Measurements from ENCODE around the gene PTK6. TPM values are rescaled to one million over a fixed set of nuclear protein-coding genes. Genes with fewer than 3 reads are reported as not detected.

PTK6 gene
- total and polyA plus RNA-seq, 2 donors (not counting 1 experiment from before 2014, with no cell fraction given) = 0.17 TPM; not detected in 1

- Histone ChIP-seq H3K4me3 (replicated peaks in 1 of 4; ENCODE audit: control extremely low read depth in 1 of 4, insufficient read depth in 1 of 4, low read depth in 3 of 4, low read length in 4 of 4) (no peak overlapping the region), H2AFZ (ENCODE audit: low read length) (no peak overlapping the region), H3K4me1 (ENCODE audit: control insufficient read depth, extremely low read depth, insufficient read depth, low read length) (no peaks in the 10 kb centered on the region), H3K36me3 (ENCODE audit: control insufficient read depth, insufficient read depth, low read length) (no peaks in the 10 kb centered on the region), H3K4me2 (ENCODE audit: extremely low read depth, insufficient read depth, low read length) (no peak overlapping the region), H3K9me3 (ENCODE audit: control insufficient read depth, insufficient read depth, low read depth, low read length) (no peaks in the 10 kb centered on the region), H3K27me3 (ENCODE audit: control insufficient read depth, insufficient read depth, low read length) (peaks cover 7% of the 10 kb centered on the region), H3K9ac (ENCODE audit: insufficient read depth, low read length) (no peak overlapping the region), H3K27ac (ENCODE audit: insufficient read depth, low read length) (no peak overlapping the region), H4K20me1 (ENCODE audit: control insufficient read depth, extremely low read depth, insufficient read depth, low read length) (no peaks in the 10 kb centered on the region), H3K79me2 (ENCODE audit: control insufficient read depth, insufficient read depth, low read length) (no peaks in the 10 kb centered on the region)
- DNase-seq (ENCODE audit: low read depth in 2 of 2) = no peak
- TF ChIP-seq EZH2 (IDR thresholded peaks at IDR 0.05; ENCODE audit: low read length, missing control alignments) = no peak
These were observed 44.7 kb downstream of the PTK6 start for GRCh38 chr20:63492518-63492917.

DNA sequence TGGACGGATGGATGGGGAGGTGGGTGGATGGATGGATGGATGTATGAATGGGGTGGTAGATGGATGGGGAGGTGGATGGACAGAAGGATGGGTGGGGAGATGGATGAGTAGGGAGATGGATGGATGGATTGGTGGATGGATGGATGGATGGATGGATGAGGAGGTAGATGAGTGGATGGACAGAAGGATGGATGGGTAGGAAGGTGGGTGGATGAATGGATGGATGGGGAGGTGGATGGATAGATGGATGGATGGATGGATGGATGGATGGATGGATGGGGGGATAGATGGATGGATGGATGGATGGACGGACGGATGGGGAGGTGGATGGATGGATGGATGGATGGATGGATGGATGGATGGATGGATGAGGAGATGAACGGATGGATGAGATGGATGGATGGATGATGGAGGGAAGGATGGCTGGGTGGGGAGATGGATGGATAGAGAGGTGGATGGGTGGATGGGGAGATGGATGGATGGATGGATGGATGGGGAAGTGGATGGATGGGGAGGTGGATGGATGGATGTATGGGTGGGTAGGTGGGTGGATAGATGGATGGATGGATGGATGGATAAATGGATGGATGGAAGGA is 45.4 kb downstream of the PTK6 start:
- Histone ChIP-seq H4K20me1 (ENCODE audit: control insufficient read depth, extremely low read depth, insufficient read depth, low read length) (no peaks in the 10 kb centered on the region), H3K9me3 (ENCODE audit: control insufficient read depth, insufficient read depth, low read depth, low read length) (no peaks in the 10 kb centered on the region), H3K79me2 (ENCODE audit: control insufficient read depth, insufficient read depth, low read length) (no peaks in the 10 kb centered on the region), H3K27me3 (ENCODE audit: control insufficient read depth, insufficient read depth, low read length) (peaks cover 7% of the 10 kb centered on the region), H3K4me3 (replicated peaks in 1 of 4; ENCODE audit: control extremely low read depth in 1 of 4, insufficient read depth in 1 of 4, low read depth in 3 of 4, low read length in 4 of 4) (no peak overlapping the region), H3K9ac (ENCODE audit: insufficient read depth, low read length) (no peak overlapping the region), H3K4me1 (ENCODE audit: control insufficient read depth, extremely low read depth, insufficient read depth, low read length) (no peaks in the 10 kb centered on the region), H2AFZ (ENCODE audit: low read length) (no peak overlapping the region), H3K36me3 (ENCODE audit: control insufficient read depth, insufficient read depth, low read length) (no peaks in the 10 kb centered on the region), H3K27ac (ENCODE audit: insufficient read depth, low read length) (no peak overlapping the region), H3K4me2 (ENCODE audit: extremely low read depth, insufficient read depth, low read length) (no peak overlapping the region)
- no peak for TF ChIP-seq CTCF (conservative IDR thresholded peaks at IDR 0.05 in 1 of 2, IDR thresholded peaks at IDR 0.05 in 1 of 2; ENCODE audit: low read depth in 1 of 2, low read length in 2 of 2)
- no peak for TF ChIP-seq EZH2 (IDR thresholded peaks at IDR 0.05; ENCODE audit: low read length, missing control alignments)
- no peak for DNase-seq (ENCODE audit: low read depth in 2 of 2)

- TF ChIP-seq EZH2 (IDR thresholded peaks at IDR 0.05; ENCODE audit: low read length, missing control alignments) (no peak), CTCF (conservative IDR thresholded peaks at IDR 0.05 in 1 of 2, IDR thresholded peaks at IDR 0.05 in 1 of 2; ENCODE audit: low read depth in 1 of 2, low read length in 2 of 2) (no peak)
- Histone ChIP-seq H3K4me2 (ENCODE audit: extremely low read depth, insufficient read depth, low read length) (no peak overlapping the region), H3K4me3 (replicated peaks in 1 of 4; ENCODE audit: control extremely low read depth in 1 of 4, insufficient read depth in 1 of 4, low read depth in 3 of 4, low read length in 4 of 4) (no peak overlapping the region), H3K36me3 (ENCODE audit: control insufficient read depth, insufficient read depth, low read length) (no peaks in the 10 kb centered on the region), H4K20me1 (ENCODE audit: control insufficient read depth, extremely low read depth, insufficient read depth, low read length) (no peaks in the 10 kb centered on the region), H3K4me1 (ENCODE audit: control insufficient read depth, extremely low read depth, insufficient read depth, low read length) (no peaks in the 10 kb centered on the region), H3K9me3 (ENCODE audit: control insufficient read depth, insufficient read depth, low read depth, low read length) (no peaks in the 10 kb centered on the region), H2AFZ (ENCODE audit: low read length) (no peak overlapping the region), H3K79me2 (ENCODE audit: control insufficient read depth, insufficient read depth, low read length) (no peaks in the 10 kb centered on the region), H3K9ac (ENCODE audit: insufficient read depth, low read length) (no peak overlapping the region), H3K27me3 (ENCODE audit: control insufficient read depth, insufficient read depth, low read length) (peaks cover 7% of the 10 kb centered on the region), H3K27ac (ENCODE audit: insufficient read depth, low read length) (no peak overlapping the region)
- no peak for DNase-seq (ENCODE audit: low read depth in 2 of 2)
These were observed 46.1 kb downstream of the PTK6 start for GRCh38 chr20:63491078-63491477.

All from fibroblast of lung (primary cell).